ENCODE measurements around the gene GGA1.

- no peak for TF ChIP-seq EP300 (IDR thresholded peaks at IDR 0.05)
- no peak for TF ChIP-seq POLR2A (IDR thresholded peaks at IDR 0.05; ENCODE audit: low read depth)
- TF ChIP-seq CTCF (IDR thresholded peaks at IDR 0.05) = no peak
Observed at GRCh38 chr22:37676736-37677492, 68.3 kb downstream of the GGA1 start.
